WI38 (cell line): ENCODE results near the gene CDK5RAP2.
A peak's percentile ranks its signal among the peaks of the same experiment; 100 is the strongest.

Source experiments
- H3K4me3 ChIP-seq: 2 replicates; pipeline ENCODE4 v1.5.1; 2011; ENCODE audit warnings: low read depth, mild to moderate bottlenecking, control low read depth, low read length
- TF ChIP-seq, protein P1 (sequence below): IDR thresholded peaks from 2 replicates; pipeline ENCODE4 v1.5.1; 2012; ENCODE audit warnings: low read depth, mild to moderate bottlenecking, control low read depth, low read length

Gene CDK5RAP2

DNA sequence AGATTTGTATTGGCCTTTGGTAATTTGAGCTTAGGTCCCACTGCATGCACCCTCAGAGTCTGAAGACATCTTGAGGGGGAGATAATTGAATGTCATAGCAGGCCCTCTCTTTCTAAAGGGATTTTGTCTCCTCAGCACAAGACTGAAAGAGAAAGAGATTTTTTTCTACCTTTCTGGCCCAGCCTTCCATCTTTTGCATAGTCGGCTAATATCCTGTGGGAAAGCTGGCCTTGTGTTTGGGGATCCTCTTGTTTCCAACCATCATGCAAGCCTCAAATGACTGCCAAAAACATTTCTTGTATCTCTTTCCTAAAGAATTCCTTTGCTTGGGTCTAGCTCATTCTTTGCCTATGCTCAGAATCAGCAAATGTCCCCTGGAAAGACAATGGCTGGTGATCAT is 42.0 kb upstream of the CDK5RAP2 start:
- TF ChIP-seq, protein P1, sequence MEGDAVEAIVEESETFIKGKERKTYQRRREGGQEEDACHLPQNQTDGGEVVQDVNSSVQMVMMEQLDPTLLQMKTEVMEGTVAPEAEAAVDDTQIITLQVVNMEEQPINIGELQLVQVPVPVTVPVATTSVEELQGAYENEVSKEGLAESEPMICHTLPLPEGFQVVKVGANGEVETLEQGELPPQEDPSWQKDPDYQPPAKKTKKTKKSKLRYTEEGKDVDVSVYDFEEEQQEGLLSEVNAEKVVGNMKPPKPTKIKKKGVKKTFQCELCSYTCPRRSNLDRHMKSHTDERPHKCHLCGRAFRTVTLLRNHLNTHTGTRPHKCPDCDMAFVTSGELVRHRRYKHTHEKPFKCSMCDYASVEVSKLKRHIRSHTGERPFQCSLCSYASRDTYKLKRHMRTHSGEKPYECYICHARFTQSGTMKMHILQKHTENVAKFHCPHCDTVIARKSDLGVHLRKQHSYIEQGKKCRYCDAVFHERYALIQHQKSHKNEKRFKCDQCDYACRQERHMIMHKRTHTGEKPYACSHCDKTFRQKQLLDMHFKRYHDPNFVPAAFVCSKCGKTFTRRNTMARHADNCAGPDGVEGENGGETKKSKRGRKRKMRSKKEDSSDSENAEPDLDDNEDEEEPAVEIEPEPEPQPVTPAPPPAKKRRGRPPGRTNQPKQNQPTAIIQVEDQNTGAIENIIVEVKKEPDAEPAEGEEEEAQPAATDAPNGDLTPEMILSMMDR: no peak
- no peak overlapping the region for H3K4me3 ChIP-seq

DNA sequence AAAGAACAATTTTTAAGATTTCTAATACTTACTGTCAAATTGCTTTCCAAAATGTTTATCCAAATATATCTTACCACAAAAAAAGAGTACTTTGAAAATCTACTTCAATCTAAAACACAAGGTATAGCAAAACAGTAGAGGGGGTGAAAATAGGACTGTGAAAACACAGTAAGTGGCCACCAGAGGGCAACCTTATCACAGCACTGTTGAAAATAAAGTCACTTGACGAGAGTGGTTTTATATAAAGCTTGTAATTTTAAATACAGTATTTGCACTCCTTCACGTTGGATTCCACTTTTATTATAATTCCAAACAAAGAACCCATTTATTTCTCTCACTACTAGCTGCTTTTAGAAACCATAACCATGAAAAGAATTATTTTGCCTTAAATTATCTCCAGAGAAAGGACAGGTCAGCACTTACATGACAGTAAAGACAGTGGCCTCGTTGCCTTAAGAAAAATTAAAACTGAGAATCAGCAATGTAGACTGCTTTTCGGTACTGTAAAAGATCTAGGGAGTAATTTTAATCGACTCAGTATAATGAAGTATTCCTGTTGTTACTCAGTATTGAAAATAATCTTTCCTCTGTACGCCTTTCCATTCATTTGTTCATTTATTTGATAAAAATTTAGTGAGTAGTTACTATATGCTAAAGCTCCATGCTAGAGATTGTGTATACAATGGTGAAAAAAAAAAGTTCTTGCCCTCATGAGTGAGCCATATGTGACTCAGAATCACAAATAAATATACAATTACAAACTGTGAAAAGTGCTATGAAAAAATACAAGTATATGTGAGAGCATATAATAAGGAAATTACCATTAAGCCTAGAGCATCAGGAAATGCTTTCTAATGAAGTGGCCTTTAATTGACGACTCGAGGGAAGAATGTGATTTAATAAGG is 40.0 kb upstream of the CDK5RAP2 start:
- no peak overlapping the region for H3K4me3 ChIP-seq
- TF ChIP-seq, protein P1: peak; percentile 46

DNA sequence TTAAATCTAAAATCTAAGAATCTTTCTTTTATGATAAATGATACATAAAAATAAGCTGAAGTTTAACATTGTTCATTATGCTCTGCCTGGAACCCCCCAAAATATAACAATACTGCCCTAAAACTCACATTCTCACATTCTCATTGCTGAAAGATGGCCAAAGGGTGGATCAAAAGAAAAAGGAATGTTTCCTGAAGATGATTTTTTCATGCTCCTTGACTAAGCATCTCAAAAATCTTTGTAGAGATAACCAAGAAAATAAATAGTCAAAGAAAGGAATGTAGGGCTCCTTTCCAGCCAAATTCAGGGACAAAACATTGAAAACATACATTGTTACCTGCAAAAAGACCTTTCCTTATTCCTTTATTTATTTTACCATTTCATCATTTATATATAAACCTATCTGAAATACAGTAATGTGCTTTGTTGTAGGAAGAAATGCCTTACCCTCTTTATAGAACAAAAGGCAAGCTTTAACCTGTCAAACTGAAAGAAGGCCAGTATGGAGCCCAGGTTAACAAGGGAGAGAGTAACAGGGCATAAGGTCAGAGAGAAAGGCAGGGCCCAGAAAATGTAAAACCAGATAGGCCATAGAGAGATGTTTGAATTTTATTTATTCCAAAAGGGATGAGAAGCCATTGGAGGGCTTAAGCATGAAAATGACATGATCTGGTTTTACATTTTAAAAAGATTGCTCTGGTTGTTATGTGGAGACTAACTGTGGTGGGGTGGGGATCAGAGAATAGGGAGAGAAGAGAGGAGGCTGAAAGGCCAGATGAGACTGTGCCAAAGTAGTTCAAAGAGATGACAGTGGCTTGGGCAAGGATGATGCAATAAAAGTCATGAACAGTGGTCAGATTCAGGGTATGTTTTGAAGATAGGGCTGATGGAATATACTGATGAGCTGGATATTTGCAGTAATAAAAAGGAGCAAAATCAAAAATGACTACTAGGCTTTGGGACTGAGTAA is 37.3 kb upstream of the CDK5RAP2 start:
- TF ChIP-seq, protein P1: no peak
- no peak overlapping the region for H3K4me3 ChIP-seq

DNA sequence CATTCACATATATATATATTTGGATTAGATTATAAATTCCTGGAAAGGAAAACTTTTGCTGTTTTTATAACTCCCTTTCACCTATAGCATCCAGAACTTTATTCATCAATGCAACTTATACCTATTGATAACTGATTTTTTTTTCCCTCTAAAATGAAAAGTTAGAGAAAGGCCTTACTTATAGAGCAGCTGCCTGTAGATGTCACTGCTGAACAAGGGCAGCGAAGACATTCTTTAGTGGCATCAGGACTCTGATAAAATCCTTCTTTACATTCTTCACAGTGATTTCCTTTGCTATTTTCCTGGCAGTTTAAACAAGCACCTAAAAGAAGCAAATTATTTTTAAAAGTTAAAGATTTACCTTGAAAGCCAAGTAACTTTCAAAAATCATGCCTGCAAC is 32.3 kb upstream of the CDK5RAP2 start:
- H3K4me3 ChIP-seq: no peak overlapping the region
- TF ChIP-seq, protein P1: no peak

DNA sequence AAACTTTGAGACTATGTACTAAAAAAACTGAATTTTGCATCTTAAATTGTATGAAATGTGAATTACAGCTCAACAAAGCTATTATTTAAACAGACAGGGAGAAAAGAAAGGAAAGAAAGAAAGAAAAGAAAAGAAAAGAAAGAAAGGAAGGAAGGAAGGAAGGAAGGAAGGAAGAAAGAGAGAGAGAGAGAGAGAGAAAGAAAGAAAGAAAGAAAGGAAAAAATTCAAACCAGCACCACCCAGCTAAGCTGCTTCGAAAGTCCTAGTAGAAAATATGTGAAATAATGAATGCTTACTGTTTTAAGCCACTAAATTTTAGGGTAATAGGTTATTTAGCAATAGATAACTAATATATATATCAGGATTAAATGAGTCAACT is 31.7 kb upstream of the CDK5RAP2 start:
- H3K4me3 ChIP-seq: no peak overlapping the region
- TF ChIP-seq, protein P1: no peak

DNA sequence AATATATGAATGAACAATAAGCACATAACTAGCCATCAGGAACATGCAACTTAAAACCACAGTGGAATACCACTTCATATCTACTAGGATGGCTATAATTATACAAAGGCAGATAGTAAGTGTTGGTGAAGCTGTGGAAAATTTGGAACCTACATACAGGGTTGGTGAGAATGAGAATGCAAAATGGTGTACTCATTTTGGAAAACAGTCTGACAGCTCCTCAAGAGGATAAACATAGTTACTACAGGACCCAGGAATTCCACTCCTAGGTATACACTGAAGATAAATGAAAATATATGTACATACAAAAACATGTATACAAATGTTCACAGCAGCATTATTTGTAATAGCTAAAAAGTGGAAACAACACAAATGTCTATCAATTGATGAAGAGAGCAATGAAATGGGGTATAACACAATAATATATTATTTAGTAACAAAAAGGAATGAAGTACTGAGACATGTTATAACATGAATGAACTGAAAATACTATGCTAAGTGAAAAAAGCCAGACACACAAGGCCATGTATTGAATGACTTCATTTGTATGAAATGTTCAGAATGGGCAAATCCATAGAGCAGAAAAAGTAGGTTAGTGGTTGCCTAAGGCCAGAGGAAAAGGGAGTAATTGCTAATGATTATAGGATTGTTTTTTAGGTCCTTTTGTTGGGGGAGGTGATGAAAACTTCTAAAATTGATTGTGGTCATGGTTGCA is 31.2 kb upstream of the CDK5RAP2 start:
- TF ChIP-seq, protein P1: no peak
- no peak overlapping the region for H3K4me3 ChIP-seq
